PC-9 (cell line): ENCODE data around the gene OR5B2. TPM values are rescaled to one million over a fixed set of nuclear protein-coding genes. Genes with fewer than 3 reads are reported as not detected.

ENCODE experiments used
- BruUV-seq: library from RNA; stranded (reverse); fragments of 400-500 nt; replicated peaks from 2 replicates; lab custom pipeline; 2021; lab: Mats Ljungman, UMichigan
- CTCF ChIA-PET: fragments of 300-600 bp; sonication (Branson Sonifier 250); formaldehyde crosslinking; loops from one replicate; lab custom pipeline; 2022; ENCODE audit warnings: antibody characterized with exemption; lab: Charles Lee
- POLR2A ChIA-PET: fragments of 300-600 bp; sonication (Branson Sonifier 250); formaldehyde crosslinking; loops from one replicate; lab custom pipeline; 2022; ENCODE audit warnings: antibody characterized with exemption; ENCODE audit not compliant: unreplicated experiment; lab: Charles Lee
- DNase-seq, 2 experiments: peaks; one replicate each; pipeline versions ENCODE4 v3.0.0 to v3.0.0-alpha.2; 2015 to 2022; ENCODE audit warnings: mixed read lengths in 1 of 2
- H2AFZ ChIP-seq: fragments of 200-600 bp; sonication (generic); 2 replicates; pipeline ENCODE4 v1.8.1; 2017; ENCODE audit warnings: antibody characterized with exemption
- H3F3A ChIP-seq: fragments of 200-600 bp; sonication (generic); 2 replicates; pipeline ENCODE4 v1.8.1; 2017; ENCODE audit warnings: antibody characterized with exemption, mild to moderate bottlenecking, low read depth; ENCODE audit not compliant: insufficient read depth
- H3K27ac ChIP-seq: fragments of 200-600 bp; sonication (generic); 2 replicates; pipeline ENCODE4 v1.6.1; 2016; ENCODE audit warnings: mixed run types
- H3K27me3 ChIP-seq: fragments of 200-600 bp; sonication (generic); 2 replicates; pipeline ENCODE4 v1.6.1; 2016; ENCODE audit warnings: low read depth, mixed run types; ENCODE audit not compliant: insufficient read depth
- H3K36me3 ChIP-seq: fragments of 200-600 bp; sonication (generic); 2 replicates; pipeline ENCODE4 v1.6.1; 2016; ENCODE audit warnings: low read depth, mixed run types
- H3K4me1 ChIP-seq: fragments of 200-600 bp; sonication (generic); replicated peaks from 2 replicates; pipeline ENCODE4 v1.6.1; 2016; ENCODE audit warnings: mixed run types; ENCODE audit not compliant: insufficient read depth
- H3K4me2 ChIP-seq: fragments of 200-600 bp; sonication (generic); 2 replicates; pipeline ENCODE4 v1.6.1; 2017; ENCODE audit warnings: mixed run types
- H3K4me3 ChIP-seq: fragments of 200-600 bp; sonication (generic); 2 replicates; pipeline ENCODE4 v1.6.1; 2016; ENCODE audit warnings: mixed run types
- H3K79me2 ChIP-seq: fragments of 200-600 bp; sonication (generic); 2 replicates; pipeline ENCODE4 v1.6.1; 2017; ENCODE audit warnings: low read depth, mixed run types
- H3K9me2 ChIP-seq: fragments of 200-600 bp; sonication (generic); 2 replicates; pipeline ENCODE4 v1.8.1; 2017; ENCODE audit warnings: mild to moderate bottlenecking; ENCODE audit not compliant: insufficient read depth
- H3K9me3 ChIP-seq: fragments of 200-600 bp; sonication (generic); 2 replicates; pipeline ENCODE4 v1.8.1; 2016; ENCODE audit warnings: low read depth; ENCODE audit not compliant: insufficient read depth
- H4K20me1 ChIP-seq: fragments of 200-600 bp; sonication (generic); 2 replicates; pipeline ENCODE4 v1.8.1; 2017; ENCODE audit not compliant: insufficient read depth
- CTCF ChIP-seq: fragments of 200-600 bp; sonication (generic); conservative IDR thresholded peaks from 2 replicates; pipeline ENCODE4 v1.6.1; 2017; ENCODE audit warnings: mixed run types, antibody characterized with exemption, mild to moderate bottlenecking, moderate library complexity
- EZH2 ChIP-seq: fragments of 200-600 bp; sonication (generic); IDR thresholded peaks from 2 replicates; pipeline ENCODE4 v1.8.0; 2017; ENCODE audit warnings: antibody characterized with exemption, low read depth
- intact Hi-C: fragments of 100-400 bp; cut with micrococcal nuclease; formaldehyde crosslinking; loops from one replicate; pipeline ENCODE4 v1.10.0; 2022; ENCODE audit not compliant: unreplicated experiment
- total RNA-seq: library from RNA; stranded (reverse); gene quantifications from 2 replicates; pipeline ENCODE4 v1.2.3, GENCODE V29; 2021

Gene OR5B2
- total RNA-seq, 1 experiment from 2014 or later: not detected

- no peaks in the 10 kb centered on the region for H3K27me3 ChIP-seq
- no peak overlapping the region for H2AFZ ChIP-seq
- H3K79me2 ChIP-seq: no peaks in the 10 kb centered on the region
- POLR2A ChIA-PET: no interaction called here
- CTCF ChIA-PET: interaction anchor here (0.6 kb wide), 1 partner anchor 1537 kb away, joined by 3 read pairs; no protein-coding TSS in a partner anchor
- H4K20me1 ChIP-seq: no peaks in the 10 kb centered on the region
- H3K9me3 ChIP-seq: no peaks in the 10 kb centered on the region; the same call in 1 of the 2 replicates
- no peak overlapping the region for H3K4me3 ChIP-seq
- intact Hi-C loops: no loop called here
- H3K4me2 ChIP-seq: no peak overlapping the region
- H3K4me1 ChIP-seq: no peaks in the 10 kb centered on the region
- TF ChIP-seq CTCF: no peak
- no peak for TF ChIP-seq EZH2
- H3K27ac ChIP-seq: no peak overlapping the region
- no peaks in the 10 kb centered on the region for H3K36me3 ChIP-seq
- H3F3A ChIP-seq: no peaks in the 10 kb centered on the region
- 0 out of 2 replicates have a peak, but pooled peaks cover 5% of the 10 kb centered on the region for H3K9me2 ChIP-seq
- BruUV-seq: no TSS peak
- no peak for DNase-seq
Measured at GRCh38 chr11:58465690-58466089, 37.8 kb upstream of the OR5B2 start.

GRCh38 chr11:58451585-58451984 lies 23.7 kb upstream of the OR5B2 start:
- no peak for DNase-seq
- H3K27me3 ChIP-seq: no peaks in the 10 kb centered on the region
- no peaks in the 10 kb centered on the region for H3F3A ChIP-seq
- no peaks in the 10 kb centered on the region; the same call in 1 of the 2 replicates for H3K9me3 ChIP-seq
- no peaks in the 10 kb centered on the region for H4K20me1 ChIP-seq
- POLR2A ChIA-PET: no interaction called here
- H3K79me2 ChIP-seq: no peaks in the 10 kb centered on the region
- intact Hi-C loops: no loop called here
- TF ChIP-seq EZH2 (no peak), CTCF (no peak)
- BruUV-seq: no TSS peak
- H3K4me1 ChIP-seq: no peaks in the 10 kb centered on the region
- H3K4me2 ChIP-seq: no peak overlapping the region
- CTCF ChIA-PET: no interaction called here
- H3K4me3 ChIP-seq: no peak overlapping the region
- H3K9me2 ChIP-seq: no peaks in the 10 kb centered on the region
- no peak overlapping the region for H3K27ac ChIP-seq
- H2AFZ ChIP-seq: no peak overlapping the region
- H3K36me3 ChIP-seq: no peaks in the 10 kb centered on the region

GRCh38 chr11:58446294-58446693 lies 18.4 kb upstream of the OR5B2 start:
- Histone ChIP-seq H3K27ac (no peak overlapping the region), H3F3A (no peaks in the 10 kb centered on the region), H3K27me3 (no peaks in the 10 kb centered on the region), H3K36me3 (no peaks in the 10 kb centered on the region), H3K9me2 (no peaks in the 10 kb centered on the region), H3K9me3 (no peaks in the 10 kb centered on the region; the same call in 1 of the 2 replicates), H3K4me2 (no peak overlapping the region), H2AFZ (no peak overlapping the region), H4K20me1 (no peaks in the 10 kb centered on the region), H3K79me2 (no peaks in the 10 kb centered on the region), H3K4me1 (no peaks in the 10 kb centered on the region), H3K4me3 (no peak overlapping the region)
- TF ChIP-seq CTCF (no peak), EZH2 (no peak)
- intact Hi-C loops: no loop called here
- peak in 1 of 2 experiments; percentile 23 for DNase-seq
- no TSS peak for BruUV-seq
- ChIA-PET CTCF (no interaction called here), POLR2A (interaction anchor here (0.6 kb wide), 1 partner anchor 78 kb away, joined by 3 read pairs; no protein-coding TSS in a partner anchor)
